Esophagus muscularis mucosa (tissue), 4 donors: ENCODE measurements around the gene NRXN2.

Experiments used
- CTCF ChIP-seq, 3 experiments: fragments of 200-600 bp in 2 of 3; fragments of 450-650 bp in 1 of 3; sonication (generic) in 2 of 3; IDR thresholded peaks; one replicate each; pipeline ENCODE4 v1.5.1; 2017 to 2019; ENCODE audit warnings: antibody characterized with exemption in 3 of 3, mild to moderate bottlenecking in 2 of 3, moderate library complexity in 1 of 3
- EP300 ChIP-seq: sonication (generic); formaldehyde crosslinking; IDR thresholded peaks from one replicate; pipeline ENCODE4 v1.6.1; 2017; ENCODE audit warnings: antibody characterized with exemption
- POLR2A ChIP-seq: fragments of 450-650 bp; IDR thresholded peaks from one replicate; pipeline ENCODE4 v1.6.1; 2017; ENCODE audit warnings: antibody characterized with exemption, moderate library complexity, mild to moderate bottlenecking, low read depth

DNA sequence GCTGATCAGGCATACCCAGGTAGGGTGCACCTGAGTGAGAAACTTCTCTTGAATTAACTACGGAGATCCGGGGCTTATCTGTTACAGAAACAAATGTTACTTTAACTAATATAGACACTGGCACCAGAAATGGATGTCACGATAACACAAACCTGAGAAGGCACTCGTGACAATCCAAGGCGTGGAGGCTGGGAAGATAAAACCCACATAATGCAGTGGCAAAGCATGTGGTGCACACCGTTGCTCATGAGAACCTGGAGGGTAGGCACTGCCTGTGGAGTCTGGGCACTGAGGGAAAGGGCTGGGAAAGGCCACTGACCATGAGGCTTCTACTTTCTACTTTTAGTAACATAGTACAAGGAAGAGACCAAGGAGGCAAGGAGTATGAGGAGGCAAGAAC, 109.3 kb downstream of the NRXN2 start:
- TF ChIP-seq CTCF (IDR thresholded peaks at IDR 0.05): no peak
- TF ChIP-seq EP300: no peak
- no peak for TF ChIP-seq POLR2A
